SK-N-SH (cell line): Measurements from ENCODE around the gene ARPC5L. TPM values are rescaled to one million over a fixed set of nuclear protein-coding genes. Genes with fewer than 3 reads are reported as not detected.

ENCODE experiments used
- CTCF ChIA-PET: fragments of 300-600, 350-600 bp; formaldehyde crosslinking; extraction: SDS; loops from one replicate; lab custom pipeline; 2021; lab: Yijun Ruan, JAX
- POLR2A ChIA-PET: fragments of 350-600 bp; sonication (Branson Sonifier 250); formaldehyde crosslinking; extraction: SDS; loops from one replicate; lab custom pipeline; 2020; ENCODE audit warnings: antibody characterized with exemption, inconsistent platforms; lab: Yijun Ruan, JAX
- DNase-seq: peaks from one replicate; pipeline ENCODE4 v3.0.0; 2012
- H2AFZ ChIP-seq: fragments of 200-600 bp; sonication (generic); 2 replicates; pipeline ENCODE4 v1.8.1; 2016; ENCODE audit warnings: antibody characterized with exemption, mild to moderate bottlenecking, low read depth
- H3F3A ChIP-seq: fragments of 200-600 bp; sonication (generic); replicated peaks from 2 replicates; pipeline ENCODE3; 2016; ENCODE audit warnings: antibody characterized with exemption, mild to moderate bottlenecking; ENCODE audit not compliant: insufficient read depth
- H3K27ac ChIP-seq, 2 experiments: fragments of 200-500 bp in 1 of 2; fragments of 200-600 bp in 1 of 2; sonication (Bioruptor generic) in 1 of 2; sonication (generic), shearing (Covaris generic) in 1 of 2; 2 replicates each; pipeline versions ENCODE4 v1.5.1 to v1.6.1; 2014 to 2016; ENCODE audit warnings: low read depth in 2 of 2, inconsistent platforms in 1 of 2, low read length in 1 of 2, mild to moderate bottlenecking in 1 of 2, mixed read lengths in 1 of 2
- H3K27me3 ChIP-seq: fragments of 200-600 bp; sonication (generic), shearing (Covaris generic); 2 replicates; pipeline ENCODE4 v1.6.1; 2016; ENCODE audit warnings: mixed run types; ENCODE audit not compliant: insufficient read depth
- H3K36me3 ChIP-seq, 2 experiments: fragments of 200-500 bp in 1 of 2; fragments of 200-600 bp in 1 of 2; sonication (Bioruptor generic) in 1 of 2; sonication (generic) in 1 of 2; replicated peaks in 1 of 2; 2 replicates each; pipeline versions ENCODE3 to v1.5.1; 2014 to 2016; ENCODE audit warnings: low read length in 1 of 2, mild to moderate bottlenecking in 1 of 2; ENCODE audit not compliant: insufficient read depth in 2 of 2, control insufficient read depth in 1 of 2
- H3K4me1 ChIP-seq, 2 experiments: fragments of 200-500 bp in 1 of 2; fragments of 200-600 bp in 1 of 2; sonication (Bioruptor generic) in 1 of 2; sonication (generic), shearing (Covaris generic) in 1 of 2; 2 replicates each; pipeline versions ENCODE4 v1.5.1 to v1.6.1; 2014 to 2016; ENCODE audit warnings: low read depth in 1 of 2, low read length in 1 of 2, mixed run types in 1 of 2; ENCODE audit not compliant: insufficient read depth in 2 of 2, control insufficient read depth in 1 of 2
- H3K4me2 ChIP-seq: fragments of 200-600 bp; sonication (generic), shearing (Covaris generic); 2 replicates; pipeline ENCODE4 v1.6.1; 2017; ENCODE audit warnings: mixed run types
- H3K4me3 ChIP-seq, 2 experiments: fragments of 200-500 bp in 1 of 2; fragments of 200-600 bp in 1 of 2; sonication (Bioruptor generic) in 1 of 2; sonication (generic), shearing (Covaris generic) in 1 of 2; 2 replicates each; pipeline versions ENCODE4 v1.5.1 to v1.8.1; 2014 to 2016; ENCODE audit warnings: low read depth in 2 of 2, inconsistent platforms in 1 of 2, low read length in 1 of 2, mild to moderate bottlenecking in 1 of 2, mixed read lengths in 1 of 2, moderate library complexity in 1 of 2
- H3K79me2 ChIP-seq: fragments of 200-600 bp; sonication (generic); 2 replicates; pipeline ENCODE4 v1.8.1; 2017; ENCODE audit warnings: mild to moderate bottlenecking; ENCODE audit not compliant: insufficient read depth
- H3K9ac ChIP-seq: fragments of 200-600 bp; sonication (generic); 2 replicates; pipeline ENCODE4 v1.6.1; 2017; ENCODE audit warnings: mixed run types
- H3K9me2 ChIP-seq: fragments of 200-600 bp; sonication (generic); 2 replicates; pipeline ENCODE4 v1.6.1; 2017; ENCODE audit warnings: mixed run types
- H3K9me3 ChIP-seq: fragments of 200-600 bp; sonication (generic); 2 replicates; pipeline ENCODE4 v1.6.1; 2017; ENCODE audit warnings: mixed run types, mild to moderate bottlenecking, moderate library complexity
- H4K20me1 ChIP-seq: fragments of 200-600 bp; sonication (generic); 2 replicates; pipeline ENCODE4 v1.6.1; 2017; ENCODE audit warnings: mild to moderate bottlenecking, mixed run types; ENCODE audit not compliant: insufficient read depth
- FOXJ3 ChIP-seq: sonication (generic); formaldehyde crosslinking; IDR thresholded peaks from 2 replicates; pipeline ENCODE4 v1.5.1; 2020; ENCODE audit warnings: mild to moderate bottlenecking, missing genetic modification reagents
- FOXM1 ChIP-seq: IDR thresholded peaks from 2 replicates; pipeline ENCODE4 v1.4.0; 2012; ENCODE audit warnings: low read depth, mild to moderate bottlenecking
- GABPA ChIP-seq: IDR thresholded peaks from 2 replicates; pipeline ENCODE4 v1.4.0; 2012; ENCODE audit warnings: low read depth, mild to moderate bottlenecking
- GATA2 ChIP-seq: sonication (generic); formaldehyde crosslinking; IDR thresholded peaks from 2 replicates; pipeline ENCODE4 v1.5.0; 2020; ENCODE audit warnings: mild to moderate bottlenecking, missing genetic modification reagents
- JUND ChIP-seq: IDR thresholded peaks from 2 replicates; pipeline ENCODE4 v1.4.0; 2012
- RXRA ChIP-seq: IDR thresholded peaks from 2 replicates; pipeline ENCODE4 v1.4.0; 2012; ENCODE audit warnings: low read depth, mild to moderate bottlenecking, borderline replicate concordance
- TCF12 ChIP-seq: IDR thresholded peaks from 2 replicates; pipeline ENCODE4 v1.4.0; 2012
- YY1 ChIP-seq: IDR thresholded peaks from 2 replicates; pipeline ENCODE4 v1.4.0; 2012; ENCODE audit warnings: low read depth, mild to moderate bottlenecking
- WGBS: methylation state at CpG from one replicate; pipeline ENCODE4 v1.1.6; 2017; ENCODE audit warnings: low lambda C conversion rate; 5-methylcytosine and 5-hydroxymethylcytosine counted together
- polyA plus RNA-seq, 3 experiments: library from polyadenylated mRNA; depleted of rRNA; stranded (reverse); fragments of >200 nt; gene quantifications; 2 replicates each; pipeline ENCODE4 v1.2.3, GENCODE V29; 2012
- TF ChIP-seq, protein P1 (sequence below): IDR thresholded peaks from 2 replicates; pipeline ENCODE4; 2012
- TF ChIP-seq, protein P2 (sequence below): fragments of 150-350 bp; IDR thresholded peaks from 2 replicates; pipeline ENCODE4 v1.6.1; 2016; ENCODE audit warnings: mild to moderate bottlenecking, low read depth, low read length
- TF ChIP-seq, protein P3 (sequence below): fragments of 200-600 bp; sonication (generic); IDR thresholded peaks from 2 replicates; pipeline ENCODE4 v1.6.1; 2017; ENCODE audit warnings: antibody characterized with exemption, mild to moderate bottlenecking, moderate library complexity

Gene ARPC5L
- polyA plus RNA-seq, 1 of the 3 experiments (the other 2 are of a cell fraction): 73.1 TPM

DNA sequence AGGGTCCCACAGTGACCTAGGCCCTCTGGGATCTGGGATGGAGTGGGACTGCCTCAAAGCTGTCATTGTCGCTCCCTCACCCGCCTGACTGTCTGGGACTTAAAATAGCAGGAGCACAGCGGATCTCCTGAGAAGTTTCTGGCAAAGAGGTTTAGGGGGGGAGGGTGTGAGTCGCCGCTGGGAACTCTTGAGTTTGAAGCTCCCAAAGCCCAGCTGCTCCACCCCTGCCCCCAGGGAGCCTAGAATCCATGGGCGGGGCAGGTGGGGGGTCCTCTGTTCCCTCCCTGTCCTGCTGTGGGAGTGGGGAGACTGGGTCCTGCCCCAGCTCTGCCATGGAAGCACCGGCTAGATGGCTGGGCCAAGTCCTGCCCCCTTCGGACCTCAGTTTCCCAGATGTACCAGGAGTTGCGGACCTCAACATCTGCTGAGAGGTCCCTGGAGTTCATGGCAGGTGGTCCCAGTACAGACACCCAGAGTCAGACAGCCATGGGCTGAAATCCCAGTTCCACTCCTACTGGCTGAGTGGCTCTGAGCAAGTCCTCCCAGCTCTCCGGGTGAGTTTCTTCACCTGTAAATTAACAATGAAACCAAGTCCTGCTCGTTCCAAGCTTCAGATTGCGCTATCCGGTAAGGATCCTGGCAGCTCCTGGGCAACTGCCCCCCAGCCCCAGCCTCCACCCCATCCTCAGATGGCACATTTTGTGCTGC lies 9.7 kb upstream of the ARPC5L start:
- H3K27me3 ChIP-seq: no peaks in the 10 kb centered on the region
- peaks cover 23% of the 10 kb centered on the region for H3F3A ChIP-seq
- H3K9ac ChIP-seq: 0 out of 2 replicates have a peak overlapping the region, but pooled peaks have one; percentile 30
- POLR2A ChIA-PET: interaction anchor here (1.0 to 5.0 kb wide), 3 partner anchors 10 to 80 kb away, joined by 3 to 42 read pairs (median 12); partner anchors contain the start of genes ARPC5L, NR6A1 and RPL35
- peaks cover 3 to 10% of the 10 kb centered on the region in 2 experiments for H3K36me3 ChIP-seq
- CTCF ChIA-PET: interaction anchor here (0.6 to 33.6 kb wide), 48 partner anchors 10 to 1217 kb away, joined by 3 to 1436 read pairs (median 5); partner anchors contain the start of genes ARPC5L, NR6A1, OLFML2A and RPL35
- DNase-seq: peak; percentile 14
- H3K4me2 ChIP-seq: peak overlapping the region; percentile 77
- no peak for TF ChIP-seq FOXM1
- no peak for TF ChIP-seq YY1
- TF ChIP-seq, protein P1, sequence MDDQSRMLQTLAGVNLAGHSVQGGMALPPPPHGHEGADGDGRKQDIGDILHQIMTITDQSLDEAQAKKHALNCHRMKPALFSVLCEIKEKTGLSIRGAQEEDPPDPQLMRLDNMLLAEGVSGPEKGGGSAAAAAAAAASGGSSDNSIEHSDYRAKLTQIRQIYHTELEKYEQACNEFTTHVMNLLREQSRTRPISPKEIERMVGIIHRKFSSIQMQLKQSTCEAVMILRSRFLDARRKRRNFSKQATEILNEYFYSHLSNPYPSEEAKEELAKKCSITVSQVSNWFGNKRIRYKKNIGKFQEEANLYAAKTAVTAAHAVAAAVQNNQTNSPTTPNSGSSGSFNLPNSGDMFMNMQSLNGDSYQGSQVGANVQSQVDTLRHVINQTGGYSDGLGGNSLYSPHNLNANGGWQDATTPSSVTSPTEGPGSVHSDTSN: no peak
- TF ChIP-seq GATA2 (CRISPR knock-in tag): no peak
- TF ChIP-seq FOXJ3 (CRISPR knock-in tag): no peak
- no peak for TF ChIP-seq TCF12
- no peak for TF ChIP-seq RXRA
- no peak for TF ChIP-seq JUND
- TF ChIP-seq, protein P2, sequence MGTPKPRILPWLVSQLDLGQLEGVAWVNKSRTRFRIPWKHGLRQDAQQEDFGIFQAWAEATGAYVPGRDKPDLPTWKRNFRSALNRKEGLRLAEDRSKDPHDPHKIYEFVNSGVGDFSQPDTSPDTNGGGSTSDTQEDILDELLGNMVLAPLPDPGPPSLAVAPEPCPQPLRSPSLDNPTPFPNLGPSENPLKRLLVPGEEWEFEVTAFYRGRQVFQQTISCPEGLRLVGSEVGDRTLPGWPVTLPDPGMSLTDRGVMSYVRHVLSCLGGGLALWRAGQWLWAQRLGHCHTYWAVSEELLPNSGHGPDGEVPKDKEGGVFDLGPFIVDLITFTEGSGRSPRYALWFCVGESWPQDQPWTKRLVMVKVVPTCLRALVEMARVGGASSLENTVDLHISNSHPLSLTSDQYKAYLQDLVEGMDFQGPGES: no peak
- TF ChIP-seq, protein P3, sequence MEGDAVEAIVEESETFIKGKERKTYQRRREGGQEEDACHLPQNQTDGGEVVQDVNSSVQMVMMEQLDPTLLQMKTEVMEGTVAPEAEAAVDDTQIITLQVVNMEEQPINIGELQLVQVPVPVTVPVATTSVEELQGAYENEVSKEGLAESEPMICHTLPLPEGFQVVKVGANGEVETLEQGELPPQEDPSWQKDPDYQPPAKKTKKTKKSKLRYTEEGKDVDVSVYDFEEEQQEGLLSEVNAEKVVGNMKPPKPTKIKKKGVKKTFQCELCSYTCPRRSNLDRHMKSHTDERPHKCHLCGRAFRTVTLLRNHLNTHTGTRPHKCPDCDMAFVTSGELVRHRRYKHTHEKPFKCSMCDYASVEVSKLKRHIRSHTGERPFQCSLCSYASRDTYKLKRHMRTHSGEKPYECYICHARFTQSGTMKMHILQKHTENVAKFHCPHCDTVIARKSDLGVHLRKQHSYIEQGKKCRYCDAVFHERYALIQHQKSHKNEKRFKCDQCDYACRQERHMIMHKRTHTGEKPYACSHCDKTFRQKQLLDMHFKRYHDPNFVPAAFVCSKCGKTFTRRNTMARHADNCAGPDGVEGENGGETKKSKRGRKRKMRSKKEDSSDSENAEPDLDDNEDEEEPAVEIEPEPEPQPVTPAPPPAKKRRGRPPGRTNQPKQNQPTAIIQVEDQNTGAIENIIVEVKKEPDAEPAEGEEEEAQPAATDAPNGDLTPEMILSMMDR: no peak
- no peak for TF ChIP-seq GABPA
- peak overlapping the region; percentile 81; the same call in 1 of the 2 replicates for H2AFZ ChIP-seq
- H3K9me3 ChIP-seq: no peaks in the 10 kb centered on the region
- WGBS: 71% methylated on average over 8 of the region's 13 CpGs
- peak overlapping the region in 1 of 2 experiments; percentile 62; a peak in 2 of 4 replicates for H3K4me3 ChIP-seq
- peaks cover 14% of the 10 kb centered on the region for H4K20me1 ChIP-seq
- no peaks in the 10 kb centered on the region for H3K79me2 ChIP-seq
- H3K27ac ChIP-seq: no peak overlapping the region
- no peaks in the 10 kb centered on the region for H3K9me2 ChIP-seq
- peaks cover 0 to 4% of the 10 kb centered on the region in 2 experiments; a peak in 1 of 4 replicates for H3K4me1 ChIP-seq
